Common myeloid progenitor, CD34-positive (primary cell): ENCODE data around the gene FAM221A.

Experiments
- CTCF ChIA-PET: fragments of 350-600 bp; sonication (Branson Sonifier 250); formaldehyde crosslinking; loops from one replicate; lab custom pipeline; 2021; ENCODE audit warnings: antibody characterized with exemption; lab: Charles Lee
- POLR2A ChIA-PET: fragments of 350-600 bp; sonication (Branson Sonifier 250); formaldehyde crosslinking; loops from one replicate; lab custom pipeline; 2021; ENCODE audit warnings: antibody characterized with exemption; lab: Charles Lee
- DNase-seq, 3 donors: peaks; one replicate each; pipeline versions ENCODE4 v3.0.0 to v3.0.0-alpha.2; 2013
- H3K27ac ChIP-seq, 2 experiments: 1 replicate in 1 of 2; 2 replicates in 1 of 2; pipeline ENCODE4 v1.7.0; 2013; ENCODE audit warnings: inconsistent platforms in 2 of 2, low read length in 2 of 2, mild to moderate bottlenecking in 2 of 2, low read depth in 1 of 2, moderate library complexity in 1 of 2; ENCODE audit not compliant: severe bottlenecking in 2 of 2, insufficient read depth in 1 of 2, poor library complexity in 1 of 2
- H3K27me3 ChIP-seq, 5 experiments: replicated peaks in 2 of 5; 1 replicate in 3 of 5; 2 replicates in 2 of 5; pipeline versions ENCODE4 v1.6.1 to v1.7.0; 2013; ENCODE audit warnings: low read length in 4 of 5, mild to moderate bottlenecking in 2 of 5, moderate library complexity in 2 of 5, inconsistent platforms in 1 of 5; ENCODE audit not compliant: insufficient read depth in 5 of 5, control insufficient read depth in 4 of 5
- H3K36me3 ChIP-seq, 4 experiments: 1 replicate in 2 of 4; 2 replicates in 2 of 4; pipeline versions ENCODE4 v1.6.1 to v1.7.0; 2013; ENCODE audit warnings: low read length in 3 of 4, control low read depth in 1 of 4, mild to moderate bottlenecking in 1 of 4; ENCODE audit not compliant: control insufficient read depth in 4 of 4, insufficient read depth in 4 of 4
- H3K4me1 ChIP-seq, 4 experiments: 1 replicate in 3 of 4; 2 replicates in 1 of 4; pipeline versions ENCODE4 v1.6.1 to v1.7.1; 2013; ENCODE audit warnings: low read length in 3 of 4, mild to moderate bottlenecking in 3 of 4, control low read depth in 1 of 4, inconsistent platforms in 1 of 4, moderate library complexity in 1 of 4; ENCODE audit not compliant: control insufficient read depth in 4 of 4, insufficient read depth in 4 of 4; ENCODE audit errors: control extremely low read depth in 1 of 4
- H3K4me3 ChIP-seq, 7 experiments: 1 replicate in 4 of 7; 2 replicates in 3 of 7; pipeline versions ENCODE4 v1.5.1 to v1.7.0; 2013; ENCODE audit warnings: mild to moderate bottlenecking in 7 of 7, low read length in 6 of 7, moderate library complexity in 6 of 7, inconsistent platforms in 2 of 7, low read depth in 2 of 7, control low read depth in 1 of 7; ENCODE audit not compliant: insufficient read depth in 4 of 7, control insufficient read depth in 1 of 7; ENCODE audit errors: extremely low read depth in 1 of 7
- H3K9me3 ChIP-seq, 5 experiments: 1 replicate in 4 of 5; 2 replicates in 1 of 5; pipeline versions ENCODE4 v1.6.1 to v1.7.1; 2013; ENCODE audit warnings: low read length in 4 of 5, mild to moderate bottlenecking in 2 of 5, inconsistent platforms in 1 of 5, low read depth in 1 of 5, moderate library complexity in 1 of 5; ENCODE audit not compliant: control insufficient read depth in 4 of 5, insufficient read depth in 2 of 5; ENCODE audit errors: control extremely low read depth in 1 of 5
- WGBS: methylation state at CpG from one replicate; pipeline ENCODE4 v1.1.5; 2013; ENCODE audit not compliant: insufficient coverage; 5-methylcytosine and 5-hydroxymethylcytosine counted together

FAM221A gene

GRCh38 chr7:23742051-23742450 lies 62.1 kb downstream of the FAM221A start:
- Histone ChIP-seq H3K27me3 (no peaks in the 10 kb centered on the region), H3K4me1 (no peaks in the 10 kb centered on the region), H3K36me3 (no peaks in the 10 kb centered on the region), H3K9me3 (peaks cover 1 to 37% (median 20%) of the 10 kb centered on the region in 5 experiments), H3K27ac (no peak overlapping the region), H3K4me3 (no peak overlapping the region)
- ChIA-PET POLR2A (no interaction called here), CTCF (interaction anchor here (1.5 kb wide), 1 partner anchor 16 kb away, joined by 3 read pairs; no protein-coding TSS in a partner anchor)
- no peak for DNase-seq

GRCh38 chr7:23743226-23743625 lies 63.2 kb downstream of the FAM221A start:
- CTCF ChIA-PET, result interaction anchor here (1.5 kb wide), 1 partner anchor 9 kb away, joined by 3 read pairs; no protein-coding TSS in a partner anchor
- Histone ChIP-seq H3K27me3 (no peaks in the 10 kb centered on the region), H3K27ac (no peak overlapping the region), H3K4me3 (no peak overlapping the region), H3K9me3 (peaks cover 2 to 37% (median 20%) of the 10 kb centered on the region in 5 experiments), H3K4me1 (no peaks in the 10 kb centered on the region), H3K36me3 (no peaks in the 10 kb centered on the region)
- WGBS, result 100% methylated on average over 3 of the region's 4 CpGs
- DNase-seq, result peak; percentile 14 to 40 (median 29)
- POLR2A ChIA-PET, result no interaction called here

GRCh38 chr7:23746629-23747028 lies 66.6 kb downstream of the FAM221A start:
- POLR2A ChIA-PET, result no interaction called here

GRCh38 chr7:23751852-23752251 lies 71.9 kb downstream of the FAM221A start:
- WGBS, result 100% methylated on average over 1 of the region's 1 CpG
- CTCF ChIA-PET, result interaction anchor here (1.0 kb wide), 1 partner anchor 8 kb away, joined by 3 read pairs; no protein-coding TSS in a partner anchor

More at GRCh38 chr7:23746629-23747028, 66.6 kb downstream of the FAM221A start:
- CTCF ChIA-PET, result no interaction called here
- WGBS, result no CpG with 5 or more reads among the region's 1 CpG
- H3K27me3 ChIP-seq, result no peaks in the 10 kb centered on the region
- peaks cover 3 to 36% (median 20%) of the 10 kb centered on the region in 5 experiments for H3K9me3 ChIP-seq
- H3K4me3 ChIP-seq, result no peak overlapping the region
- no peak overlapping the region for H3K27ac ChIP-seq
- H3K36me3 ChIP-seq, result no peaks in the 10 kb centered on the region
- DNase-seq, result no peak
- H3K4me1 ChIP-seq, result no peaks in the 10 kb centered on the region

More at GRCh38 chr7:23751852-23752251, 71.9 kb downstream of the FAM221A start:
- no peaks in the 10 kb centered on the region for H3K27me3 ChIP-seq
- H3K4me3 ChIP-seq, result no peak overlapping the region
- peaks cover 0 to 8% (median 0%) of the 10 kb centered on the region in 5 experiments for H3K9me3 ChIP-seq
- no peak for DNase-seq
- H3K4me1 ChIP-seq, result no peaks in the 10 kb centered on the region
- H3K36me3 ChIP-seq, result no peaks in the 10 kb centered on the region
- POLR2A ChIA-PET, result no interaction called here
- no peak overlapping the region for H3K27ac ChIP-seq
